SIG-M5 treated with dmso at 0.1 percent for 504 hours (cell line): ENCODE results near the gene HECW1.
A peak's percentile ranks its signal among the peaks of the same experiment; 100 is the strongest.
"Not testable (repeated sequence)": the region's sequence is repeated elsewhere in the genome, so short reads cannot be mapped to it uniquely, and the experiment has no call there.

ENCODE experiments used
- DNase-seq: peaks from one replicate; lab custom pipeline; 2025; ENCODE audit not compliant: unreplicated experiment; lab: John Stamatoyannopoulos, UW

Gene HECW1

GRCh38 chr7:43590862-43591557 lies 478.6 kb downstream of the HECW1 start:
- DNase-seq = peak; percentile 38

- peak; percentile 17 for DNase-seq
Observed at GRCh38 chr7:43591558-43592180, 479.2 kb downstream of the HECW1 start.

GRCh38 chr7:43592326-43592725 lies 479.9 kb downstream of the HECW1 start:
- DNase-seq = no peak

GRCh38 chr7:43593010-43593409 lies 480.6 kb downstream of the HECW1 start:
- no peak for DNase-seq

- DNase-seq = no peak
Observed at GRCh38 chr7:43594020-43594419, 481.6 kb downstream of the HECW1 start.

GRCh38 chr7:43596426-43596825 lies 484.0 kb downstream of the HECW1 start:
- DNase-seq = not testable (repeated sequence)

- no peak for DNase-seq
Observed at GRCh38 chr7:43600056-43600455, 487.6 kb downstream of the HECW1 start.

- DNase-seq = no peak
Observed at GRCh38 chr7:43602256-43602655, 489.8 kb downstream of the HECW1 start.

- no peak for DNase-seq
Observed at GRCh38 chr7:43604251-43604650, 491.8 kb downstream of the HECW1 start.

GRCh38 chr7:43609097-43609496 lies 496.6 kb downstream of the HECW1 start:
- DNase-seq = no peak

GRCh38 chr7:43612128-43612527 lies 499.7 kb downstream of the HECW1 start:
- DNase-seq = no peak

- no peak for DNase-seq
Observed at GRCh38 chr7:43612599-43613589, 500.4 kb downstream of the HECW1 start.
